GM03348 (cell line): ENCODE measurements around the gene XRCC1.
"Not testable (repeated sequence)": the region's sequence is repeated elsewhere in the genome, so short reads cannot be mapped to it uniquely, and the experiment has no call there.

ENCODE experiments used
- DNase-seq: peaks from one replicate; pipeline ENCODE4 v3.0.0; 2012; ENCODE audit warnings: low spot score

XRCC1 gene

DNA sequence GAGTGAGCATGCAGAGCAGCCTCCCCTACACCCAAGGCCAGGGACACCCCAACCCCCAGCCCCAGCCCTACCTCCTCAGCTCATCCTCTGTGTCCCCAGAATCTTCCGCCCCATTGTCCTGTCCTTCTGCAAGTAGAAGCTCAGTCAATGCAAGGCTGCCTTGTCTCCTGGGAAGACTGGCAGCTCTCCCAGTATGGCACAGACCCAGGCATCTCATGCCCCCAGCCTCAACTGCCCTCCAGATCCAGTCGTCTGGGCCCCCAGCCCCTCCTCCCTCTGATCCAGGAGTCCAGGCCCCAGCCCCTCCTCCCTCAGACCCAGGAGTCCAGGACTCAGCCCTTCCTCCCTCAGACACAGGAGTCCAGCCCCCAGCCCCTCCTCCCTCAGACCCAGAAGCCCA, 29.3 kb downstream of the XRCC1 start:
- DNase-seq: no peak

DNA sequence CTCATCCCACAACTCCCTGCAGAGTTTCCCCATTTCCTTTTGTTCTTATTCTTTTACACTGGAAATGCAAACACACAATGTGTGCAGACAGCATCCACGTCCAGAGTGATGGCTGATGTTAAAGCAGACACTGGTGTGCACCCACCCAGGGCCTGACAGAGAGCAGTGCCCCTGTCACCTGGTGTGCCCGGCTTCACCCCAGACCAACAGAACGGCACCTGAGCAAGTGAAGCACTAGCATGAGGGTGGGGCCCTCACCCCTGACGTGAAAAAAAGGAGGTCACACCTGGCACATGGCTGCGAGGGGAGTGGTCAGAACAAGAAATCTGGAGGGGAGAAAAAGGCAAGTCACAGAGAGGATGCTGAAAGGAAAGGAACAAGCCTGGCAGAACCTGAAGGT, 30.1 kb downstream of the XRCC1 start:
- no peak for DNase-seq

DNA sequence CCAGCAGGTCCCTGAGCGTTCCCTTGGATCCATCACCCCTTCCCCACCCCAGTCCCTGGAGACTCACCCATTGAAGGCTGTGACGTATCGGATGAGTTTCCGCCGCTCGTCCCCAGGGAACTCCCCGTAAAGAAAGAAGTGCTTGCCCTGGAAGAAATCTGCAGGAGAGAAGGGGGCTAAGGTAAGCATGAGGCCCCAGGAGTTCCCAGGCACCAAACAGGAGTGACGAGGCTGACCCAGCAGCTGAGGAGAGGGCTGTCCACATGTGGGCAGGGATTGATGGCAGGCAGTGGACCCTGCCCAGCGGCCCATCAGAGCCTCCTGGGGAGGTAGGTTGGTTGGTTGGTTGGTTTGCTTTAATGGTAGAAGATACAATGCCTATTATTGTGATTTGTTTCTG, 31.2 kb downstream of the XRCC1 start:
- no peak for DNase-seq

DNA sequence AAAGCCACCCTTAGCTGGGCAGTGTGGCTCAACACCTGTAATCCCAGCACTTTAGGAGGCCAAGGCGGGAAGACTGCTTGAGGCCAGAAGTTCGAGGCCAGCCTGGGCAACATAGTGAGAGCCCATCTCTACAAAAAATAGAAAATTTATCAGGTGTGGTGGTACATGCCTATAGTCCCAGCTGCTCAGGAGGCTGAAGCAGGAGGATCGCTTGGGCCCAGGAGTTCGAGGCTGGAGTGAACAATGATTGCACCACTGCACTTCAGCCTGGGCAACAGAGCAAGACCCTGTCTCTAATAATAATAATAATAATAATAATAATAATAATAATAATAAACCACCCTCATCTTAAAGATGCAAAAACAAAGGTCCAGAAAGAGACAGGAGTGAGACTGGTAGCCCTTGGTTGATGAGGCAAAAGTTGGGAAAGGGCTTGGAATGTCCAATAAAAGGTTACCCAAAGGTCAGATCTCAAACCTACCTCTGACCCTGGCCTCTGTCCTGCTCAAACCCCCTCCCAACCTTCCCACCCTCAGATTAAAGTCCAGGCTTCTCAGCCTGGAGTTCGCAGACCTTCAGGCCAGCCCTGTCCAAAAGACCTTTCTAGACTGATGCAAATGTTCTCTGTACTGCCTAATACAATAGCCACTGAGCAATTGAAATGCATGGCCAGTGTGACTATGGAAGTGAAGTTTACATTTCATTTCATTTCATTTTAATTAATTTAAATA, 33.2 kb downstream of the XRCC1 start:
- DNase-seq: no peak

DNA sequence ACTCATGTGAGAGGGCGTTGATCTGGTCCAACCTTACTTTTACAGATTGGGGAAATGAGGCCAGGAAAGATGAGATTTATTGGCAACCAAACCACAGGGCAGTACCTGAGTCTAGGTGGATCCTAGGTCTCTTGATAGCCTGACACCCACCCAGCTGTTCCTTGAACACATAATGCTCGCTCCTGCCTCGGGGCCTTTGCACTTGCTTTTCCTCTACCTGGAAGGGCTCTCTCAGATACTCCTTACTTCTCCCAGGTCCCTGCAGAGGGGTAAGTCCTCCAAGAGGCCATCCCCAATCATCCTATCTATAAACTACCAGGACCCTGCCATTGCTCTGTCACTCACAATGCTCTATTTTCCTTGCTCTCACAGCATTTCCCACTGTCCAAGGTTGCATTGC, 34.9 kb downstream of the XRCC1 start:
- no peak for DNase-seq

DNA sequence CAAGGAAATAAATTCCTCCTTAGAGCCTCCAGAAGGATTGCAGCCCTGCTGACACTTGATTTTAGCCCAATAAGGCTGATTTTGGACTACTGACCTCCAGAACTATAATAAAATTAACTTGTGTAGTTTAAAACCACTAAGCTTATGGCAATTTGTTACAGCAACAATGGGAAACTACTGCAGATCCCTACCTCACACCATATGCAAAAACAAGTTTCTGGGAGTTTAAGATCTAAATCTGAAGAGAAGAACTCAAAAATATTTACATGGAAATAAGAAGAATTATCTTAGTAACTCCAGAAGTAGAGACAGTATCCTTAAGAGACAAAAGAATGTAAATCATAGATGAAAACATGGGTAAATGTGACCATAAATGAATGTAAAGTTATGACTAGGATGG, 36.4 kb downstream of the XRCC1 start:
- DNase-seq: no peak

DNA sequence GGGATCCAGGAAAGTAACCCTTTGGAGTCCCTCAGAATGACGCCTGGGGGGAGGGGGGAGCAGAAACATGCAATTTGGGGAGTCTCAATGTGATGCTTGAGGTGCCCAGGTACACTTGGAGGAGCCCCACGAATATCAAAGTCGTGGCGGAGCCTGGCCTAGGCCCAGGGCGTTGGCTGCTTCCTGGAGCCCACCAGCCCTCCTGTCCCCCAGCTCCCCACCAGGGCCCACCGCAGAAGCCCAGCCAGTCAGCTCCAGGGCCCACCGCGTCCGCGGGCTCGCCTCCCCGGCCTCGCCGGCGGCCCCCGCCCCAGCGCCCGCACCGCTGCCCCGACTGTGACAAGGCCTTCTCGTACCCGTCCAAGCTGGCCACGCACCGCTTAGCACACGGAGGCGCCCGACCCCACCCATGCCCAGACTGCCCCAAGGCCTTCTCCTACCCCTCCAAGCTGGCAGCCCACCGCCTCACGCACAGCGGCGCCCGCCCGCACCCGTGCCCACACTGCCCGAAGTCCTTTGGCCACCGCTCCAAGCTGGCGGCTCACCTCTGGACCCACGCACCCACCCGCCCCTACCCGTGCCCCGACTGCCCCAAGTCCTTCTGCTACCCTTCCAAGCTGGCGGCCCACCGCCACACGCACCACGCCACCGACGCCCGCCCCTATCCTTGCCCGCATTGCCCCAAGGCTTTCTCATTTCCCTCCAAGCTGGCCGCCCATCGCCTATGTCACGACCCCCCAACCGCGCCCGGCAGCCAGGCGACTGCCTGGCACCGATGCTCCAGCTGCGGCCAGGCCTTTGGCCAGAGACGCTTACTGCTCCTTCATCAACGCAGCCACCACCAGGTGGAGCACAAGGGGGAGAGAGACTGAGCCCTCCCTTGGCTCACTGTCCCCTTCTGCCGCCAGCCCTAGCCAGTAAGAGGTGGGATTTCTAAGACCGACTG, 40.2 kb downstream of the XRCC1 start:
- DNase-seq: peak; percentile 65

DNA sequence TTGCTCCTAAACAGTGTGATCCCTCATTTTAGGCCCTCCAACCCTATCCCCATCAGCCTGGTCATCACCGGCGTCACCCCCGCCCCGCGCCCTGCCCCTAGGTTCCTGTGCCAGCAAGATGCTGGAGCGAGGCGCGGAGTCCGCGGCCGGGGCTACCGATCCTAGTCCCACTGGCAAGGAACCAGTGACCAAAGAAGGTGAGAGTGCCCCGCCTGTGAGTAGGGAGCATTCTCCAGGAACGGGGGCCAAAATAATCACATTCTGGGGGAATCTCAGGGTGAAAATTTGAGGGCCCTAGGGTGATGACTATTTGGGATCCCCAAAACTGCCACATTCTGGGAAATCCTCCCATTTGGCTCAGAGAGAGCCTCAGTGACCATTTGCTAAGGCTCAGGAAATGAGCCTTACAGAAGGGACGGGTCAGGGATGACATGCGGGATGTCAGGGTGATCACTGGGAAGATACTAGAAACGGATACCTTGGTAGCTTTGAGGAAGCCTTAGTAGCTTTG, 41.0 kb downstream of the XRCC1 start:
- no peak for DNase-seq

DNA sequence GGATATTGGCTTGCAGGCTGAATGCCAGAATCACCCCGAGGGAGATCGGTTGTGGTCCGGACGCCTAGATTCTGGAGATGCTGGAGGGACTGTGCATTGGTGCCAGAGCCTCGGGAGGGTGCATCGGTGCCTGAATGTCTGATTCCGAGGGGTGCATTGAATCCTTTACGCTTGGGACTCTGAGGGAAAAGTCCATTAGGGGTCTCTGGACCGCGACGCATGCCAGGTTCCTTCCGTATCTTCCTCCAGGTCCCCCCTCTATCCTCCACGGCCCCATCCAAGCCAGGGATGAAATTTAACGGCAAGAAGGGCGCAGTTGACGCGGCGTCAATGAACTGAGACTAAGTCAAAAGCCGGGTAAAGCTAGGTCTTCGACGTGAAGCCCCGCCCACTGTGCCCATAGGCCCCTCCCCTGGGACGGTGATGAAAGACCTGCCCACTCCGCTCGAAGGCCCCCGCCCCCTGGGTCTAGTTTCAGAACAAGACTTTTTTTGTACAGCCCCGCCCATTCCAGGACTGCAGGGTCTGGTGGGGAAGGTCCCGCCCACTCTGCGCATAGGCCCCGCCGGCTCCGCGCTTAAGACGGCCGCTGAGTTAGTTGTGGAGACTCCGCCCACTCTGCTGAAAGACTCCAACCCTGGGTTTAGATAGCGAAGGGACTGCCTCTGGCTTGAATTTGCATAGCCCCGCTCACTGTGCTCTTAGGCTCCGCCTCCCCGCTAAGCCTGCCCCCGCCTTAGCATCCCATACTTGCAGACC, 41.6 kb downstream of the XRCC1 start:
- peak; percentile 98 for DNase-seq

DNA sequence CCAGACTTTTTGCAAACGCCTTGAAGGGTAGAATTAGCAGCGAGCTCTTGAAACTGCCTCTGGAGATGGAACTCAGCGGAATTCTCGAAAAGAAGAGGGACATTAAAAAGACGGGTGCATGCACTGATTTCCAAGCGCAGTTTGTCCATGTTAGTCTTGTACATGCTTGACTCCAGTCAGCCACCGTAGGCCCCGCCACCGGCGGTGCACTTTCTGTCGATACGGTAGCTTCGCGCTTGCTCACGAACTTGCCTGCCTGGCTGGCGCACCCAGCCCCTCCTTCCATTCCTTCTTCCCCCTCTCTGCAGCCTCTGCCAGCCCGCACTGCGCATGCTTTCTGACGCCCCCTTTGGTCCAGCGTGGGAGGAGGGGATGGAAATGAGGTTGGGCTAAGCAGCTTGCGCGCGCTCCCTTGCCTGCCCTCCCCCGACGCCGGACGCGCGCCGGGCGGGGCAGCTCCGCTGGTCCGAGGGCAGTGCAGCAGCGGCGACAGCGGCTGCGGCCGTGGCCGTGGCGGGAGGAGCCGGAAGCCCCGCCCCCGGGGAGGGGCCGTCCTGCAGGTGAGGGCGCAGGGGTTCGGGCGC, 42.3 kb downstream of the XRCC1 start, which contains the start of gene ZNF575:
Gene ZNF575 (plus strand): TSS at position 227 of the 584 bp plus-strand sequence. CDS start 1,235 bp downstream, outside the sequence.
- peak; percentile 92 for DNase-seq

DNA sequence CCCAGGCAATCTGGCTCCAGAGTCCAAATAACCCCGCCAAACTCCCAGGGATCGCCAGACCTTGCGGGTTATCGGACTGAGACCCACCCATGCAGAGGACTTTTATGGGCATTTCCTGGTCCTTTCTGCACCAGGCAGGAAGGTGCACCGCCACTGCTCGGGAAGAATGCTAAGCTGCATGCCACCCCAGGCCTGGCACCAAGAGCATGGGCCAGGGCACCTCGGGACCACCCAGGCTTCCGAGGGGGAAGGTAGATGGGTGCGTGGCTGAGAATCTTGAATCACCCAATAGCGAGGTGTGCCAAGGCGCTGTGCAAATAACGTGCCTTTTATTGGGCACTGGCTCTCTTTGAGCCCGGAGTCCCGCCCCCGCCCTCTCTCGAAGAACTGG, 42.8 kb downstream of the XRCC1 start:
- DNase-seq: no peak

DNA sequence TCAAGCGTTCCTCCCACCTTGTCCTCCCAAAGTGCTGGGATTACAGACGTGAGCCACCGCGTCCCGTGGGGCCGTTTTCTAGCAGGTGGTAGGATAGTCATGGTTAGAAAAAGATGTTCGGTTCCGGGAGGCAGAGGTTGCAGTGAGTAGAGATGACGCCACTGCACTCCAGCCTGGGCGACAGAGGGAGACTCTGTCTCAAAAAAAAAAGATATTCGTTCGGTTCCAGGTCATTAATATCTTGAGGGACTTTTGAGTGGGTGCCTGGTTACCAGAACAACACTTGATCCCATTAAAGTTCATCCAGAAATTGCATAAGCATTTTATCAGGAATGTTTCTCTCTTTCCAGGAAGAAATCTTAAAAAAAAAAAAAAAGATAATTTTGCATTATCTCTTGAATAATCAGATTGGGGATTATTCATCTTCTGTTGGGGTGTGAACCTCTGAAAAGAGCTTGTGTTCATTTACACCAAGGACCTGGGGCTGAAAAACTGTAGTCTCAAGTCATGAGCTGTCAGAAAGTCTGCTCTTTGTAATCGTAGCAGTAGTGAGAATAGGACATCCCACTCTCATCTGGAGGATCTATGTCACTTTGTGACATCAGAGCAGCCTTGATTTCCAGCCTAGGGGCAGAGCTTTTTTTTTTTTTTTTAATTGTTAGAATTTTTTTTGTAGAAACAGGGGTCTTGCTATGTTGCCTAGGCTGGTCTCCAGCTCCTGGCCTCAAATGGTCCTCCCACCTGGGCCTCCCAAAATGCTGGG, 47.3 kb downstream of the XRCC1 start:
- no peak for DNase-seq

DNA sequence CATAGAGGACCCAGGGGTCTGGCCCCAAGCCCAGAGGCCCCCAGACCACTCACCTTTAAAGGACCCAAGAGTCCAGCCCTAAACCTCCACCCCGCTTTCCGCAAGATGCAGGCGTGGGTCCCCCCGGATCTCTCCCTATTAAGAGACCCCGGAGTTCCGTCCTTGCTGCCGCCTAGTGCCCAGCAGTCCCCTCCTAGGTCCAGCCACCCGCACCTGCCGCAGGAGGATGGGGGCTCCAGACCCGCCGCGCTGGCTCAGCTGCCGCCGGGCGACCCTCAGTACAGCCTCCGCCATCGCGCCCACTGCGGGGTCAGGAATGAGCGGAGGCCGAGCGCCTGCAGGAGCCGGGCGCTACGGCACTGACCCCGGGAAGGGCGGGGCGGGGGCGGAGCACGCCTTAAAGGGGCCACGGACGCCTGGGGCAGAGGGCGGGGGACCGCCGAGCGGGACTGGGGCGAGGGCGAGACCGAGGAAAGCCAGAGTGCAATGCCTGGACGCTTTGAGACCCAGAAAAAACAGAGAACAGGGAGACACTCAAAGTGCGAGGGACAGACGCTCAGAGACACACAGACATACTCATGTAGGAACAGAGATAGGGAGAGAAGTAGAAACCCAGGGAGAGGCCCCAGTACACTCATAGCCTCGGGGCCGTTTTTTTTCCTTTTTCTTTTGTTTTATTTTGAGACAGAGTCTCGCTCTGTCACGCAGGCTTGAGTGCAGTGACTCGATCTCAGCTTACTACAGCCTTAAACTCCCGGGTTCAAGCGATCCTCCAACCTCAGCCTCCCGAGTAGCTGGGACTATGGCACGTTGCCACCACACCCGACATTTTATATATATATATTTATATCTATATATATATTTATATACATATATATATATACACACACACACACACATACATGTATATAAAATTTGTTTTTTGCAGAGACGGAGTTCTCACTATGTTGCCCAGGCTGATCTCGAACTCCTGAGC, 48.2 kb downstream of the XRCC1 start, which contains the start of gene ETHE1:
Gene ETHE1 (minus strand): TSS at position 318 of the 976 bp plus-strand sequence. CDS start 24 bp downstream, at position 294.
- DNase-seq: peak; percentile 92

DNA sequence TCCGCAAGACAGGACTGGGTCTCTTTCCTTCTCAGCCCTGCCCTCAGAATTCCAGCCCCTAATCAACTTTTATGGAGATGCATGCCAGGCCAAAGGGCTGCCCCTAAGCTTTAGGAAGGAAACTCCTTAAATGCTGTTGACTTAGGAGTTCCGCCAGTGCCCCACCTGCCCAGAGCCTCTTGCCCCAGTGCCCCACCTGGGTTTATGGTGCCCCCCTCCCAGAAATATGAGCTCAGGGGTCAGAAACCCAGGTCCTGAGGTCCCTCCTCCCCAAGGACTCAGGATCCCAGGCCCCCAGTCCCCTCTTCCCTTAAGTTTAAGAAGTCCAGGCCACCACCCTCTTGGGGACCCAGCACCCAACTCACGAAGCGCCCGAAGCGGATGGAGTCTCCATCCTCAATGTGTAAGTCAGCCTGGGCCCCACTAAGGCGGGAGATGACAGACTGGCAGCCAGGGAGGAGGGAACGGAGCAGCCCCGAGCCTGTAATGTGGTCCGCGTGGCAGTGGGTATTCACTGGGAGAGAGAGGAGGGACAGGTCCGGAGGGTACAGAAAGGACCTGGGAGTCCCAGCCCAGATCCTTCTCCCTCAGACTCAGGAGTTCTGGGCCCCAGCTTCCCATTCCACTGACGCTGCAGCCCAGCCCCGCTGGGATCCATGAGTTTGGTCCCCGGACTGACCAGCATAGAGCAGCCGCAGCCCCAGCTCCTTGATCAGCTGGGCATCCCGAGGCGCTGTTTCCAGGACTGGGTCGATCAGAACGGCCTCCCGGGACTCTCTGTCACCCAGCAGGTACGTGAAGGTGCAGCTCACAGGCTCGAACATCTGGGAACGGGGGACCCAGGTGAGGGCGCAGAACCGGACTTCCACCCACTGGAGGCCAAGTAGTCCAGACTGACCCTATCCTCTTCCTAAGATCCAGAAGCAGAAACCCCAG, 49.2 kb downstream of the XRCC1 start:
- DNase-seq: peak; percentile 43

DNA sequence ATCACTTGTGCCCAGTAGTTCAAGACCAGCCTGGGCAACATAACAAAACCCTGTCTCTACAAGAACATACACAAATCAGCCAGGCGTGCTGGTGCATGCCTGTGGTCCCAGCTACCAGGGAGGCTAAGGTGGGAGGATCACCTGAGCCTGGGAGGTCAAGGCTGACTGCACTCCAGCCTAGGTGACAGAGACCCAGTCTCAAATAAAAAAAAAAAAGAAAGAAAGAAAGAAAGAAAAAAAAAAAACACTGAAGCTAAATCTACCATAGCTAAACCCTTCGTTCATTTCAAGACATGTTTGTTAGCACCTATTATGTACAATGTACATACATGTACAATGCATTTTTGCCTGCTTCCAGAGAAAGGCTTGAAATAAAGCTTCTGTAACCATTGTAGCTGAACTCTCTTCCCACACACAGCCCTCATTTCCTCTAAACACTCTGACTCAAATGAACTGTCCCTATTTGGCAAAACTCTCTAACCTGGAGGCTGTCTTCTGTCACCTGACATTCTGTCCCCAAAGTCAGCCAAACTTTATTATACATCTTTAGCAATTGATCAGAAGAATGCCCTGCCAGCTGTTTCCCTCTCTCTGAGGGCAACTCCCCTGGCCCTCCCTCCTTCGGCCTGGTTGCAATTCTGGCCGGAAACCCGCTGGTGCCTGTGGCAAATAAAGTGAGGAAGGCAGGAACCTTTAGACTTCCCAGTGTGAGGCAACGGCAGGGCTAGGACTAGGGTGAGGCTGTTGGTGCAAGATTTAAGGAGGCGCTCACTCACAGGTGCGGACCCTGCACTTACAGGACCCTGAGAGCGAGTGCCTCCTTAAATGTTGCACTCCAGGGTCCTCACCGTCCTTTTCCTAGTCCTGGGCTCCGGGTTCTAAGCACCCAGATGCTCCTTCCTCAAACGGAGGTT, 50.1 kb downstream of the XRCC1 start:
- peak; percentile 73 for DNase-seq

DNA sequence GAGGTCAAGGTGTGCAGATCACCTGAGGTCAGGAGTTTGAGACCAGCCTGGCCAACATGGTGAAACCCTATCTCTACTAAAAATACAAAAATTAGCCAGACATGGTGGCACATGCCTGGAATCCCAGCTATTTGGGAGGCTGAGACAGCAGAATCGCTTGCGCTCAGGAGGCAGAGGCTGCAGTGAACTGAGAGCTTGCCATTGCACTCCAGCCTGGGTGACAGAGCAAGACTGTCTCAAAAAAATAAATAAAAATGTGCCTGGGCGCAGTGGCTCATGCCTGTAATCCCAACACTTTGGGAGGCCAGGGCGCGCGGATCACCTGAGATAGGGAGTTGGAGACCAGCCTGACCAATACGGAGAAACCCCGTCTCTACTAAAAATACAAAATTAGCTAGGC, 51.6 kb downstream of the XRCC1 start:
- DNase-seq: not testable (repeated sequence)

DNA sequence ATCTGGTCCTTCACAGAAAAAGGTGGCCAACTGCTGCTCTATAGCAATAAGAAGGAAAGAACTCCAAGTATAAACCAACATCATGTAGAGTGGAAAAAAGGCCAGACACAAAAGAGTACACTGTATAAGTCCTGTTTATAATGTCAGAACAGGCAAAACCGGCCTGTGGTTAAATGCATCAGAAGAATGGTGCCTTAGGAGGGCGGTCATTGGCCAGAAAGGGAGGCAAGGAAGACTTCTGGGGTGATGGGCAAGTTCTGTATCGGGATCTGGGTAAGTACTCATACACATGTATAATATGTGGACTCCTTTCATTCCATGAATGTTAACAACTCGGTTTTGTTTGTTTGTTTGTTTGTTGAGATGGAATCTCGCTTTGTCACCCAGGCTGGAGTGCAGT, 52.4 kb downstream of the XRCC1 start:
- DNase-seq: no peak
